HepG2 (cell line): ENCODE measurements around the gene TYW1B. TPM values are rescaled to one million over a fixed set of nuclear protein-coding genes. Genes with fewer than 3 reads are reported as not detected.
A peak's percentile ranks its signal among the peaks of the same experiment; 100 is the strongest.
"Not testable (repeated sequence)": the region's sequence is repeated elsewhere in the genome, so short reads cannot be mapped to it uniquely, and the experiment has no call there.

Source experiments
- ATAC-seq: fragments of 200-7000 bp; cut with Tn5 transposase; 3 replicates; pipeline ENCODE4 v1.9.1; 2020; ENCODE audit warnings: mild to moderate bottlenecking, moderate library complexity
- BruUV-seq: library from RNA; stranded (reverse); fragments of 400-500 nt; replicated peaks from 2 replicates; lab custom pipeline; 2021; lab: Mats Ljungman, UMichigan
- CTCF ChIA-PET: fragments of 300-600 bp; formaldehyde crosslinking; extraction: SDS; loops from one replicate; lab custom pipeline; 2021; ENCODE audit warnings: low total read pairs, inconsistent platforms, low intra/inter-chr PET ratio; lab: Yijun Ruan, JAX
- POLR2A ChIA-PET: fragments of 350-600 bp; sonication (Branson Sonifier 250); formaldehyde crosslinking; loops from one replicate; lab custom pipeline; 2020; ENCODE audit warnings: antibody characterized with exemption, inconsistent platforms; lab: Yijun Ruan, JAX
- DNase-seq: peaks from one replicate; pipeline ENCODE4 v3.0.0-alpha.2; 2015; ENCODE audit warnings: low spot score
- FAIRE-seq: peaks from 3 replicates; lab custom pipeline; 2011; peaks lifted over from hg19 to GRCh38; lab: Jason Lieb, UNC
- H2AFZ ChIP-seq: one replicate; pipeline ENCODE4 v1.6.1; 2011; ENCODE audit warnings: low read length, inconsistent platforms
- H3K27ac ChIP-seq: fragments of 300-600 bp; 3 replicates; pipeline ENCODE4 v1.8.0; 2011; ENCODE audit warnings: mixed run types, mild to moderate bottlenecking, mixed read lengths, low read length, inconsistent platforms; ENCODE audit not compliant: insufficient read depth; ENCODE audit errors: extremely low read length
- H3K27me3 ChIP-seq, 2 experiments: fragments of 200-600 bp in 1 of 2; 2 replicates in 1 of 2; 3 replicates in 1 of 2; pipeline versions ENCODE4 v1.6.0 to v1.8.0; 2011; ENCODE audit warnings: low read length in 2 of 2, mild to moderate bottlenecking in 2 of 2, moderate library complexity in 2 of 2, inconsistent platforms in 1 of 2; ENCODE audit not compliant: insufficient read depth in 2 of 2, control insufficient read depth in 1 of 2
- H3K36me3 ChIP-seq, 2 experiments: fragments of 200-600 bp in 1 of 2; replicated peaks in 1 of 2; 2 replicates in 1 of 2; 3 replicates in 1 of 2; pipeline versions ENCODE4 v1.5.1 to v1.8.0; 2011; ENCODE audit warnings: low read length in 2 of 2, inconsistent platforms in 1 of 2; ENCODE audit not compliant: insufficient read depth in 2 of 2, control insufficient read depth in 1 of 2
- H3K4me1 ChIP-seq: 2 replicates; pipeline ENCODE4 v1.5.1; 2012; ENCODE audit warnings: low read length, inconsistent platforms; ENCODE audit not compliant: insufficient read depth
- H3K4me2 ChIP-seq: 2 replicates; pipeline ENCODE4 v1.6.0; 2011; ENCODE audit warnings: low read depth, low read length, inconsistent platforms
- H3K4me3 ChIP-seq, 3 experiments: fragments of 200-600 bp in 1 of 3; sonication (generic), shearing (Covaris generic) in 1 of 3; replicated peaks in 1 of 3; 2 replicates each; pipeline ENCODE4 v1.5.1; 2011 to 2016; ENCODE audit warnings: low read length in 3 of 3, inconsistent platforms in 2 of 3, low read depth in 2 of 3, mild to moderate bottlenecking in 2 of 3, control low read depth in 1 of 3, mixed read lengths in 1 of 3; ENCODE audit not compliant: insufficient read depth in 1 of 3
- H3K79me2 ChIP-seq: one replicate; pipeline ENCODE4 v1.6.1; 2011; ENCODE audit warnings: low read length, inconsistent platforms; ENCODE audit not compliant: insufficient read depth
- H3K9ac ChIP-seq: 2 replicates; pipeline ENCODE4 v1.6.0; 2011; ENCODE audit warnings: mild to moderate bottlenecking, low read depth, low read length, inconsistent platforms; ENCODE audit not compliant: insufficient read depth
- H3K9me3 ChIP-seq: 2 replicates; pipeline ENCODE4 v1.5.1; 2012; ENCODE audit warnings: mild to moderate bottlenecking, low read length
- H4K20me1 ChIP-seq: 2 replicates; pipeline ENCODE4 v1.6.0; 2011; ENCODE audit warnings: inconsistent platforms, mild to moderate bottlenecking, low read length, moderate library complexity; ENCODE audit not compliant: insufficient read depth
- NR2F6 ChIP-seq, 2 experiments: IDR thresholded peaks; 2 replicates each; pipeline ENCODE4 v1.6.1; 2016; ENCODE audit warnings: antibody characterized with exemption in 1 of 2, mild to moderate bottlenecking in 1 of 2
- ZBTB33 ChIP-seq: sonication (generic); formaldehyde crosslinking; IDR thresholded peaks from 2 replicates; pipeline ENCODE4 v1.4.0; 2020; ENCODE audit warnings: missing genetic modification reagents
- ZNF121 ChIP-seq: sonication (generic); formaldehyde crosslinking; IDR thresholded peaks from 2 replicates; pipeline ENCODE4 v1.5.0; 2020; ENCODE audit warnings: mild to moderate bottlenecking, missing genetic modification reagents
- ZNF362 ChIP-seq: sonication (generic); formaldehyde crosslinking; IDR thresholded peaks from 2 replicates; pipeline ENCODE4 v1.4.0; 2020; ENCODE audit warnings: missing genetic modification reagents, mild to moderate bottlenecking, borderline replicate concordance
- WGBS: methylation state at CpG from one replicate; pipeline ENCODE4 v1.1.6; 2017; ENCODE audit warnings: low lambda C conversion rate; 5-methylcytosine and 5-hydroxymethylcytosine counted together
- in situ Hi-C: cut with HindIII; loops from 2 replicates; pipeline ENCODE4 v1.10.0; 2017; ENCODE audit warnings: low pct_unique_long_range_greater_than_20kb; ENCODE audit not compliant: extremely low pct_ligation_motif_present
- intact Hi-C: fragments of 100-400 bp; cut with micrococcal nuclease; formaldehyde crosslinking; loops from one replicate; pipeline ENCODE4 v1.10.0; 2022; ENCODE audit not compliant: unreplicated experiment
- polyA plus RNA-seq, 8 experiments: library from polyadenylated mRNA; depleted of rRNA in 3 of 8; stranded (reverse) in 7 of 8; unstranded in 1 of 8; fragments of >200 nt; fragmentation: Illumina TruSeq in 4 of 8; extraction: Trizol in 4 of 8; gene quantifications; 2 replicates each; pipeline versions ENCODE4 v1.2.1 to v1.2.3, GENCODE V29; 2011 to 2016; ENCODE audit warnings: low read depth in 4 of 8, missing spikeins in 1 of 8, mixed read lengths in 1 of 8; ENCODE audit not compliant: insufficient read depth in 1 of 8
- total RNA-seq, 5 experiments: library from RNA; depleted of rRNA; stranded (reverse); fragments of >200 nt; fragmentation: Illumina TruSeq; extraction: Trizol; gene quantifications; 2 replicates each; pipeline ENCODE4 v1.2.3, GENCODE V29; 2016; ENCODE audit warnings: low read depth in 1 of 5

The TYW1B gene
- total and polyA plus RNA-seq, 2 of the 13 experiments (the other 11 are each of a cell fraction or from before 2014, with no cell fraction given): 2.0 to 5.5 TPM

GRCh38 chr7:72604771-72605611 lies 223.0 kb downstream of the TYW1B start:
- H3K36me3 ChIP-seq; H3K4me3 ChIP-seq; H3K27ac ChIP-seq; CTCF ChIA-PET; intact Hi-C loops; FAIRE-seq; POLR2A ChIA-PET; H3K9ac ChIP-seq; H3K9me3 ChIP-seq; TF ChIP-seq NR2F6 (CRISPR knock-in tag; IDR thresholded peaks at IDR 0.05): not testable (repeated sequence)
- 77% methylated on average over 17 of the region's 17 CpGs for WGBS
- DNase-seq: peak; percentile 16
- TF ChIP-seq ZNF362 (peak; percentile 50; the same call in 1 of the 2 replicates), NR2F6 (IDR thresholded peaks at IDR 0.05) (peak; percentile 21; the same call in 1 of the 2 replicates), ZNF121 (CRISPR knock-in tag) (peak; percentile 83), ZBTB33 (CRISPR knock-in tag) (peak; percentile 11; the same call in 1 of the 2 replicates)
- TF ChIP-seq, all 625 proteins: peak for 4; not testable (repeated sequence) for 621
- H3K79me2 ChIP-seq, H3K4me2 ChIP-seq, BruUV-seq, ATAC-seq, H2AFZ ChIP-seq, H3K27me3 ChIP-seq, in situ Hi-C loops, H3K4me1 ChIP-seq, H4K20me1 ChIP-seq: not testable (repeated sequence)

- H2AFZ ChIP-seq, in situ Hi-C loops, H4K20me1 ChIP-seq, FAIRE-seq, intact Hi-C loops, H3K9me3 ChIP-seq, H3K4me3 ChIP-seq, H3K27ac ChIP-seq, ATAC-seq, H3K27me3 ChIP-seq, H3K9ac ChIP-seq, H3K36me3 ChIP-seq, POLR2A ChIA-PET, H3K79me2 ChIP-seq, DNase-seq, H3K4me2 ChIP-seq, BruUV-seq, CTCF ChIA-PET, H3K4me1 ChIP-seq: not testable (repeated sequence)
- WGBS: 99% methylated on average over 8 of the region's 8 CpGs
Observed at GRCh38 chr7:72603476-72603875, 224.5 kb downstream of the TYW1B start.
